ENCODE results near the gene TOM1L2.

- TF ChIP-seq CTCF (IDR thresholded peaks at IDR 0.05) (no peak), POLR2A (IDR thresholded peaks at IDR 0.05) (no peak)
Measured at GRCh38 chr17:17817552-17817947, 154.7 kb downstream of the TOM1L2 start.
